ENCODE data around the gene KRTAP5-6.
"Not testable (repeated sequence)": the region's sequence is repeated elsewhere in the genome, so short reads cannot be mapped to it uniquely, and the experiment has no call there.

The KRTAP5-6 gene

GRCh38 chr11:1665313-1665712, 31.7 kb upstream of the KRTAP5-6 start:
- no peak for DNase-seq (ENCODE audit: low read depth)
- in situ Hi-C loops (cut with HindIII; ENCODE audit: low sequenced_read_pairs): no loop called here
- no peak overlapping the region for H3K4me3 ChIP-seq (ENCODE audit: low read depth, low read length)
- no peak for TF ChIP-seq CTCF (IDR thresholded peaks at IDR 0.05; ENCODE audit: low read depth, low read length, missing control alignments)

- no peak for DNase-seq (ENCODE audit: low read depth)
- in situ Hi-C loops (cut with HindIII; ENCODE audit: low sequenced_read_pairs): no loop called here
- TF ChIP-seq CTCF (IDR thresholded peaks at IDR 0.05; ENCODE audit: low read depth, low read length, missing control alignments): no peak
- no peak overlapping the region for H3K4me3 ChIP-seq (ENCODE audit: low read depth, low read length)
Observed at GRCh38 chr11:1667121-1667850, 29.7 kb upstream of the KRTAP5-6 start.

- H3K4me3 ChIP-seq (ENCODE audit: low read depth, low read length): no peak overlapping the region
- DNase-seq (ENCODE audit: low read depth): no peak
- in situ Hi-C loops (cut with HindIII; ENCODE audit: low sequenced_read_pairs): no loop called here
- no peak for TF ChIP-seq CTCF (IDR thresholded peaks at IDR 0.05; ENCODE audit: low read depth, low read length, missing control alignments)
Observed at GRCh38 chr11:1667906-1668305, 29.1 kb upstream of the KRTAP5-6 start.

- no peak for DNase-seq (ENCODE audit: low read depth)
- no peak for TF ChIP-seq CTCF (IDR thresholded peaks at IDR 0.05; ENCODE audit: low read depth, low read length, missing control alignments)
- no peak overlapping the region for H3K4me3 ChIP-seq (ENCODE audit: low read depth, low read length)
- in situ Hi-C loops (cut with HindIII; ENCODE audit: low sequenced_read_pairs): no loop called here
Observed at GRCh38 chr11:1668911-1669473, 28.0 kb upstream of the KRTAP5-6 start.

GRCh38 chr11:1669546-1670218, 27.3 kb upstream of the KRTAP5-6 start:
- in situ Hi-C loops (cut with HindIII; ENCODE audit: low sequenced_read_pairs): no loop called here
- no peak for DNase-seq (ENCODE audit: low read depth)
- TF ChIP-seq CTCF (IDR thresholded peaks at IDR 0.05; ENCODE audit: low read depth, low read length, missing control alignments): no peak

GRCh38 chr11:1670457-1670856, 26.5 kb upstream of the KRTAP5-6 start:
- H3K4me3 ChIP-seq (ENCODE audit: low read depth, low read length); in situ Hi-C loops (cut with HindIII; ENCODE audit: low sequenced_read_pairs); DNase-seq (ENCODE audit: low read depth): not testable (repeated sequence)

More at GRCh38 chr11:1669546-1670218, 27.3 kb upstream of the KRTAP5-6 start:
- H3K4me3 ChIP-seq (ENCODE audit: low read depth, low read length): no peak overlapping the region

- no peak overlapping the region for H3K4me3 ChIP-seq (ENCODE audit: low read depth, low read length)
- in situ Hi-C loops (cut with HindIII; ENCODE audit: low sequenced_read_pairs): no loop called here
- DNase-seq (ENCODE audit: low read depth): no peak
- TF ChIP-seq CTCF (IDR thresholded peaks at IDR 0.05; ENCODE audit: low read depth, low read length, missing control alignments): no peak
Observed at GRCh38 chr11:1670905-1671371, 26.1 kb upstream of the KRTAP5-6 start.

All from astrocyte of the cerebellum (primary cell).